Colonic mucosa (tissue), 4 donors: ENCODE measurements around the gene SMC3. TPM values are rescaled to one million over a fixed set of nuclear protein-coding genes. Genes with fewer than 3 reads are reported as not detected.

ENCODE experiments used
- DNase-seq: peaks from one replicate; pipeline ENCODE4 v3.0.0-alpha.2; 2020
- H3K27ac ChIP-seq: fragments of 200-600 bp; one replicate; pipeline ENCODE4 v1.8.0; 2021
- H3K27me3 ChIP-seq: fragments of 200-600 bp; one replicate; pipeline ENCODE4 v1.8.0; 2021
- H3K36me3 ChIP-seq: fragments of 200-600 bp; one replicate; pipeline ENCODE4 v1.8.0; 2021
- H3K4me1 ChIP-seq: fragments of 200-600 bp; one replicate; pipeline ENCODE4 v1.8.0; 2021; ENCODE audit warnings: mild to moderate bottlenecking
- H3K4me3 ChIP-seq: fragments of 200-600 bp; one replicate; pipeline ENCODE4 v1.8.0; 2021
- H3K9ac ChIP-seq, 2 donors: one replicate each; pipeline ENCODE4 v1.7.0; 2013; ENCODE audit warnings: control low read depth in 2 of 2, low read depth in 2 of 2, low read length in 2 of 2
- H3K9me3 ChIP-seq: fragments of 200-600 bp; one replicate; pipeline ENCODE4 v1.8.0; 2021
- intact Hi-C: fragments of 100-400 bp; cut with DNase I; formaldehyde crosslinking; loops from one replicate; pipeline ENCODE4 v1.14.1; 2022
- total RNA-seq, 2 donors: library from RNA; stranded (reverse); fragmentation: NEBNext Ultra II Directional in 1 of 2; extraction: Animal tissue kit (Norgen Biotek cat#: 25700) in 1 of 2; gene quantifications; one replicate each; pipeline ENCODE4 v1.2.1, GENCODE V29; 2021
- TF ChIP-seq, protein P1 (sequence below): fragments of 200-600 bp; IDR thresholded peaks from one replicate; pipeline ENCODE4 v1.8.0; 2022; ENCODE audit warnings: antibody characterized with exemption, mild to moderate bottlenecking
- donor health status: healthy.
- donor health status: DM: no; HTN: no; CAD: no.
- donor health status: DM: no; HTN: no; CAD: no.

Gene SMC3
- total RNA-seq, 2 donors from 2014 or later = 26.9 to 33.0 TPM

DNA sequence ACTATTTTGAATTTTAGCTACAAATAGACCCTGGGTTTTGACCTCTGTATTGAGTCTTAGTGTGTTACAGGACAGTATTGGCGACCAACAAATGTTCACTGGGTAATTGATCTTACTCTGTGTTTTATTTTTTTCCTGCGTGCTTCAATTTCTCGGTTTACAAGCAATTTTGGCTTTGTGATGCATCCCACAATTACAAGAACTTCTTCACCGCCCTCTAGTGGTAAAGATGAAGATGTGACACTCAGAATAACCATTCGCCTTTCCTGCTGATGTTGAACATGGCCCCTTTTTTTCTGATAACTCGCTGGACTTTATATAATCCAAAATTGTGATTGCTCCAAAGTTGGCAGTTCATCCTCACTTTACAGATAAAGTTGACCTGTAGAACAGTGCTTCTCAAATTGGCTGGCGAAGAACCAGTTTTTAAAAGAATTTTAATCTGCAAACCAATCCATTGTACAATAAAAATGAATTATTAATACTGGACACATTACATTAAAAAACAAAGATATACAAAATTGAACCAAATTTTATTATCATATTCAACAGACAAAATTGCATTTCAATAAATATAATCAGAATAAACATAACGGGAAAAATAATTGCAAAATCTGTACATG is 20.2 kb upstream of the SMC3 start:
- Histone ChIP-seq H3K4me1 (no peaks in the 10 kb centered on the region), H3K4me3 (no peak overlapping the region), H3K27me3 (no peaks in the 10 kb centered on the region), H3K36me3 (no peaks in the 10 kb centered on the region), H3K9me3 (no peaks in the 10 kb centered on the region), H3K9ac (no peak overlapping the region), H3K27ac (no peak overlapping the region)
- intact Hi-C loops = loop anchor here (2.0 to 5.0 kb wide), 2 partner anchors 195 to 236 kb away; no protein-coding TSS in a partner anchor
- TF ChIP-seq, protein P1, sequence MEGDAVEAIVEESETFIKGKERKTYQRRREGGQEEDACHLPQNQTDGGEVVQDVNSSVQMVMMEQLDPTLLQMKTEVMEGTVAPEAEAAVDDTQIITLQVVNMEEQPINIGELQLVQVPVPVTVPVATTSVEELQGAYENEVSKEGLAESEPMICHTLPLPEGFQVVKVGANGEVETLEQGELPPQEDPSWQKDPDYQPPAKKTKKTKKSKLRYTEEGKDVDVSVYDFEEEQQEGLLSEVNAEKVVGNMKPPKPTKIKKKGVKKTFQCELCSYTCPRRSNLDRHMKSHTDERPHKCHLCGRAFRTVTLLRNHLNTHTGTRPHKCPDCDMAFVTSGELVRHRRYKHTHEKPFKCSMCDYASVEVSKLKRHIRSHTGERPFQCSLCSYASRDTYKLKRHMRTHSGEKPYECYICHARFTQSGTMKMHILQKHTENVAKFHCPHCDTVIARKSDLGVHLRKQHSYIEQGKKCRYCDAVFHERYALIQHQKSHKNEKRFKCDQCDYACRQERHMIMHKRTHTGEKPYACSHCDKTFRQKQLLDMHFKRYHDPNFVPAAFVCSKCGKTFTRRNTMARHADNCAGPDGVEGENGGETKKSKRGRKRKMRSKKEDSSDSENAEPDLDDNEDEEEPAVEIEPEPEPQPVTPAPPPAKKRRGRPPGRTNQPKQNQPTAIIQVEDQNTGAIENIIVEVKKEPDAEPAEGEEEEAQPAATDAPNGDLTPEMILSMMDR = peak; percentile 68
- DNase-seq = no peak

DNA sequence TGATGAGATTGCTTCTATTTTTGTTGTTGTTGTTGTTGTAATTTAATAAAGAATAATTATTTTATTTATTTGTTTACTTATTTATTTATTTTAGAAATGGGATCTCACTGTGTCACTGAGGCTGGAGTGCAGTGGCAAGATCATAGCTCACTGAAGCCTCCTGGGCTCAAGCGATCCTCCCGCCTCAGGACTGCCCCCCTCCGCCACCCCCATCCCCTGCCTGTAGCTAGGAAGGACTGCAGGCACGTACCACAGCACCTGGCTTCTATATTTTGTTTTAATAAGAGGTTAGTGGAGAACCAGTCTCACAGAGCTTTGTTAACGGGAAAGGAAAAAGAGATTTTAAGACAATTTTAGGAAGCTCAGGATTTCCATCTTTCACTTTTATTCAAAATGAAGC is 19.5 kb upstream of the SMC3 start:
- DNase-seq = no peak
- H3K27ac ChIP-seq = no peak overlapping the region
- no peaks in the 10 kb centered on the region for H3K36me3 ChIP-seq
- H3K27me3 ChIP-seq = no peaks in the 10 kb centered on the region
- no peak overlapping the region for H3K4me3 ChIP-seq
- no peaks in the 10 kb centered on the region for H3K9me3 ChIP-seq
- intact Hi-C loops = loop anchor here (5.0 kb wide), 1 partner anchor 196 kb away; no protein-coding TSS in a partner anchor
- TF ChIP-seq, protein P1 = no peak
- H3K4me1 ChIP-seq = no peaks in the 10 kb centered on the region
- no peak overlapping the region for H3K9ac ChIP-seq

DNA sequence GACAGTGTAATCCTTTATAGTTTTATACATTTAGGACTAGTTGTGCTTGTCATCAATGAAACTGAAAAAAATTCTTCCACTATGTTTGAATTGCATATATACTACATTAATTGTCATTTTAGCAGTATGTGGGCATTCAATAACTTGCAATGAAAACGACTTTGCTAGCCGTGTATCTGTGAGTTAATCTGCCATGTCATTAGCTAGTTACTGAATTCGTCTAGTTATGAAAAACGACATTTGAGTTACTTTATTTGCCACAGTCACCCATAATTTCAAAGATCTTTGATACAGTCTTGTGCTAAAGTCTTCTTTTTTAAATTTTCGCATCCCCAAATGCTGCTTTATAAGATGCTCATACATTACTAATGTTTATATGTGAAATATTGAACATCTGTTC is 18.3 kb upstream of the SMC3 start:
- H3K9ac ChIP-seq = no peak overlapping the region
- H3K4me1 ChIP-seq = no peaks in the 10 kb centered on the region
- no peaks in the 10 kb centered on the region for H3K36me3 ChIP-seq
- TF ChIP-seq, protein P1 = no peak
- intact Hi-C loops = loop anchor here (5.0 kb wide), 1 partner anchor 197 kb away; no protein-coding TSS in a partner anchor
- DNase-seq = no peak
- no peak overlapping the region for H3K4me3 ChIP-seq
- H3K27me3 ChIP-seq = no peaks in the 10 kb centered on the region
- no peaks in the 10 kb centered on the region for H3K9me3 ChIP-seq
- H3K27ac ChIP-seq = no peak overlapping the region

DNA sequence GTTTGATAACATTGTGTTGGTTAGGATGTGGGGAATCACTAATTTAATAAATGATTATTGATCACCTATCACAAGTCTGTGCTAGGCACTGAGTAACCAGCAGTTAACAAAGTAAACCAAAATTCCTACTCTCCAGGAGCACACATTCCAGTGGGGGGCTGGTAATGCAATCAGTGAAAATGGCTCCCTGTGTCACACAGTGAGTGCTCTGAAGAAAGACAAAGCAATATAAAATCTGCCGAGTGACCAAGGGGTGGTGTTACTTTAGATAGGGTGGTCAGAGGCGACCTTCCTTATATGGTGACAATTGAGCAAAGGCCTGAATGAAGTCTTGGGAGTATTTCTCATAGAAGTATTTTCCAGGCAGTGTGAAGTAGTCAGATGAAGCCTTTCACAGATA is 13.6 kb upstream of the SMC3 start:
- no peaks in the 10 kb centered on the region for H3K27me3 ChIP-seq
- TF ChIP-seq, protein P1 = no peak
- intact Hi-C loops = no loop called here
- no peaks in the 10 kb centered on the region for H3K4me1 ChIP-seq
- H3K36me3 ChIP-seq = no peaks in the 10 kb centered on the region
- no peak overlapping the region for H3K9ac ChIP-seq
- no peak overlapping the region for H3K27ac ChIP-seq
- no peak for DNase-seq
- H3K4me3 ChIP-seq = no peak overlapping the region
- no peaks in the 10 kb centered on the region for H3K9me3 ChIP-seq

DNA sequence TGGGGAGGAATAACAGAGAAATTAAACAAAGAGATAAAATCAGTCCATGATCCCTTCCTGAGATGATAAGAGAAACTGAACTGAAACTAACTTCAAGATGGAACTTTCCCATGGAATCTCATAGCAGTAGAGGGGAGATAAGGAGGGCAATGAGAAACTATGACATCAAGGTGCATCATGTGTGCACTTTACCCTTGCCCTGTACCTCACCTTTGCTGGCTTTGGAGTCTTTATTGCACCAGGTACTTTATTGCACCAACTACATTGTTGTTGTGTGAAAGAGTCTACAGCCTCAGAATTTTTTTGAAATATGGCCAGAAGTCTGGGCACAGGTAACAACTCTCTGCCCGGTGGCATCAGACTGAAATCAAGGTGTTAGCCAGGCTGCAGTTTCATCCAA is 11.2 kb upstream of the SMC3 start:
- Histone ChIP-seq H3K27ac (no peak overlapping the region), H3K9ac (no peak overlapping the region), H3K36me3 (no peaks in the 10 kb centered on the region), H3K27me3 (no peaks in the 10 kb centered on the region), H3K4me3 (no peak overlapping the region), H3K4me1 (no peaks in the 10 kb centered on the region), H3K9me3 (no peaks in the 10 kb centered on the region)
- TF ChIP-seq, protein P1 = no peak
- no peak for DNase-seq
- intact Hi-C loops = no loop called here
